HFFc6 (cell line): ENCODE data around the gene SLC25A12. TPM values are rescaled to one million over a fixed set of nuclear protein-coding genes. Genes with fewer than 3 reads are reported as not detected.

Experiments used
- DNase-seq: peaks from one replicate; pipeline ENCODE4 v3.0.0-alpha.2; 2018
- H3K27ac Mint-ChIP-seq: 2 replicates; pipeline ENCODE4 v1.8.0; 2020; ENCODE audit warnings: mild to moderate bottlenecking, mixed read lengths
- H3K27me3 Mint-ChIP-seq: 2 replicates; pipeline ENCODE4 v1.8.0; 2021; ENCODE audit warnings: mild to moderate bottlenecking, moderate library complexity, mixed read lengths; ENCODE audit not compliant: insufficient read depth
- H3K36me3 Mint-ChIP-seq: 2 replicates; pipeline ENCODE4 v1.8.0; 2021; ENCODE audit warnings: low read depth, mixed read lengths
- H3K4me1 Mint-ChIP-seq: 2 replicates; pipeline ENCODE4 v1.8.0; 2020; ENCODE audit warnings: low read depth, mixed read lengths
- H3K4me3 Mint-ChIP-seq: 2 replicates; pipeline ENCODE4 v1.8.0; 2020; ENCODE audit warnings: mild to moderate bottlenecking, moderate library complexity, mixed read lengths
- H3K9me3 Mint-ChIP-seq: 2 replicates; pipeline ENCODE4 v1.8.0; 2020; ENCODE audit warnings: mild to moderate bottlenecking, mixed read lengths
- total RNA-seq, 6 experiments: library from RNA; stranded (reverse); fragmentation: NEBNext Ultra II Directional; extraction: Animal tissue kit (Norgen Biotek cat#: 25700); gene quantifications; 2 replicates in 1 of 6; 3 replicates in 5 of 6; pipeline ENCODE4 v1.2.3, GENCODE V29; 2021
- TF ChIP-seq, protein P1 (sequence below): fragments of 200-600 bp; sonication (generic); IDR thresholded peaks from 2 replicates; pipeline ENCODE4 v1.5.0; 2021; ENCODE audit warnings: antibody characterized with exemption, mild to moderate bottlenecking

Gene SLC25A12
- total RNA-seq, 6 experiments from 2014 or later: 16.8 to 20.9 (median 19.4) TPM

DNA sequence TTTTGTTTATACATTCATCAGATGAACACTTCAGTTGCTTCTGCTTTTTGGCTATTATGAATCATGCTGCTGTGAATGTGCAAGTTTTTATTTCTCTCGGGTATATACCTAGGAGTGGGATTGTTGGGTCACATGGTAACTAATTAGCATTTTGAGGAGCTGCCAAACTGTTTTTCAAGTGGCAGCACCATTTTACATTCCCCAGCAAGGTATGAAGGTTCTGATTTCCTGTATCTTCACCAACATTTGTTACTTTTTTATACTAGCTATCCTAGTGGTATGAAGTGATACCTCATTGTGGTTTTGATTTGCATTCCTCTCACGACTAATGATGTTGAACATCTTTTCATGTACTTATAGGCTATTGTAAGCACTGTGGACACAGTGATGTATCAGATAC lies 152.9 kb downstream of the SLC25A12 start:
- Mint-ChIP-seq H3K4me3 (no peak overlapping the region), H3K4me1 (peaks cover 21% of the 10 kb centered on the region), H3K27ac (peak overlapping the region; percentile 11; the same call in 1 of the 2 replicates), H3K9me3 (no peaks in the 10 kb centered on the region), H3K27me3 (no peaks in the 10 kb centered on the region), H3K36me3 (peaks cover 35% of the 10 kb centered on the region)
- peak; percentile 45 for DNase-seq
- TF ChIP-seq, protein P1, sequence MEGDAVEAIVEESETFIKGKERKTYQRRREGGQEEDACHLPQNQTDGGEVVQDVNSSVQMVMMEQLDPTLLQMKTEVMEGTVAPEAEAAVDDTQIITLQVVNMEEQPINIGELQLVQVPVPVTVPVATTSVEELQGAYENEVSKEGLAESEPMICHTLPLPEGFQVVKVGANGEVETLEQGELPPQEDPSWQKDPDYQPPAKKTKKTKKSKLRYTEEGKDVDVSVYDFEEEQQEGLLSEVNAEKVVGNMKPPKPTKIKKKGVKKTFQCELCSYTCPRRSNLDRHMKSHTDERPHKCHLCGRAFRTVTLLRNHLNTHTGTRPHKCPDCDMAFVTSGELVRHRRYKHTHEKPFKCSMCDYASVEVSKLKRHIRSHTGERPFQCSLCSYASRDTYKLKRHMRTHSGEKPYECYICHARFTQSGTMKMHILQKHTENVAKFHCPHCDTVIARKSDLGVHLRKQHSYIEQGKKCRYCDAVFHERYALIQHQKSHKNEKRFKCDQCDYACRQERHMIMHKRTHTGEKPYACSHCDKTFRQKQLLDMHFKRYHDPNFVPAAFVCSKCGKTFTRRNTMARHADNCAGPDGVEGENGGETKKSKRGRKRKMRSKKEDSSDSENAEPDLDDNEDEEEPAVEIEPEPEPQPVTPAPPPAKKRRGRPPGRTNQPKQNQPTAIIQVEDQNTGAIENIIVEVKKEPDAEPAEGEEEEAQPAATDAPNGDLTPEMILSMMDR: no peak

DNA sequence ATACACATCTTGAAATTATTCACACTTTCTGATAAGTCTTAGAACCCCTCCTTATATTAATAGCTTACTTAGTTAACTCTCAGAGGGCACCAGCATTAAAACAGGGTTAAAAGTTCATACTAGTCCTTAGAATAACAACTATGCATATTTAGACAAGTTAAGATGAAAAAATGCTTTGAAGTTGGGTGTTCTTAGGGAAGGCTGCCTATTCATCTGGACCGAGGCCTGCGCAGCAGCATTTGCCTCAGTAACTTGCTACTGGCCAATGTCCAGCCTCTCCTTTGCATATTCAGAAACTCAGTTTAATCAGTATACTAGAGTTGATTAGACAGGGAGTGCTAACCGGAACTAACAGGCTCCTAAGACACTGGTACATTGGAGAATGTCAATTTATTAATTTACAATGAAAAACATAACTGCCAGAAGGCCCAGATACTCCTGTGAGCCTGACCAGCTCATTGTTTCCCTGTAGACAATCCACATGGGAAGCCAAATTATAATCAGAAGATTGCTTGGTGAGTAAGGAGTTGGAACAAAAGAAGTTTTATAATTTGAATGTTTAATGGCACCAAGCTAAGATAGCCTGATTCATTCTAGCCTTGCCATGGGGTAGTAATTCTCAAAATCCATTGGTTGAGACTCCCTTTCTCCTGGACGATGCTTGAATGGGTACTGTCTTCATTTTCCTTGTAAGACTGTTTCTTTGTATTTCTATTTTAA lies 157.9 kb downstream of the SLC25A12 start:
- H3K4me3 Mint-ChIP-seq: no peak overlapping the region
- peaks cover 15% of the 10 kb centered on the region for H3K4me1 Mint-ChIP-seq
- H3K36me3 Mint-ChIP-seq: peaks cover 64% of the 10 kb centered on the region
- H3K27ac Mint-ChIP-seq: no peak overlapping the region
- TF ChIP-seq, protein P1: no peak
- no peaks in the 10 kb centered on the region for H3K9me3 Mint-ChIP-seq
- H3K27me3 Mint-ChIP-seq: no peaks in the 10 kb centered on the region
- no peak for DNase-seq

Other genes with a start within 250 kb of the SLC25A12 start
- gene DYNC1I2, start 206.8 kb downstream of the SLC25A12 start, total RNA-seq: 100 to 1,000 TPM in 5 of 6 experiments, 10 to 100 TPM in 1; 98.1 to 111 (median 105) TPM
- gene HAT1, start 28.2 kb upstream of the SLC25A12 start, total RNA-seq: 10 to 100 TPM; 40.3 to 65.1 (median 61.3) TPM
- 1 to 10 TPM; 5.3 to 7.5 (median 6.2) TPM for gene METAP1D, start 105.7 kb upstream of the SLC25A12 start, total RNA-seq
- gene DLX1, start 191.3 kb upstream of the SLC25A12 start, total RNA-seq: 10 to 100 TPM in 2 of 6 experiments, 1 to 10 TPM in 4; 8.2 to 13.9 (median 9.2) TPM
- gene DLX2, start 208.7 kb upstream of the SLC25A12 start, total RNA-seq: 10 to 100 TPM in 2 of 6 experiments, 1 to 10 TPM in 4; 8.8 to 12.6 (median 9.5) TPM